ENCODE measurements around the gene DOCK3. TPM values are rescaled to one million over a fixed set of nuclear protein-coding genes. Genes with fewer than 3 reads are reported as not detected.

DOCK3 gene
- total and polyA plus RNA-seq, 2 donors (not counting 3 experiments of a cell fraction or from before 2014, with no cell fraction given), result 0.08 to 0.13 TPM

DNA sequence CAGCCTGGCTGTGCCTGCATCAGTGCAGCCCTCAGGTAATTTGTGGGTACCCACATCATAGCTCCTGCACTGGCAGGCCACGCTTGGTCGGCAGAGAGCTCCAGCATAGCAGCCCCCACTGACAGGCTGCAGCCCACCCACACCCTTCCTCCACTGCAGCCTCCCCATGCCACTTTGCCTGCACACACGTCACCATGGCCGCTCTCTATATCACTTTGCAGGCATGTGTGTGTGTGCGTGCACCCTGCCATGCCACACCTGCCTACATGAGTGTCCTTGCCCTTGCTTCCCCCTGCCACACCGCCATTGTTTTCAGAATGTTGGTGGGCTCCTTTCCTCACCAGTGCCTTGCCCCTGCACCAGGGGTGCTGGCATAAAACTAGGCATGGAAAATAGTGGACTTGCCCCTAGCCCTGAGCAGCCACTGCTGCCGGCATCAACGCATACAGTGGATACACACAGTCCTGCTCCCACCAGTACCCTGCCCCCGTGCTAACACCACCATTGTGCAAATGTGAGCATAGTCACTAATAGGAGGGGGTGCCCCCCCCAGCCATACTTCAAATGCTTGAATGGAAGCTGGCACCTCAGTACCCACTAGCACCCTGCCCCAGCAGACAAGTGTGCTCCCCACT is 431.6 kb downstream of the DOCK3 start:
- H3K9me1 ChIP-seq (replicated peaks; ENCODE audit: control insufficient read depth, extremely low read depth, insufficient read depth, low read length), result no peaks in the 10 kb centered on the region
- no TSS peak for BruUV-seq (replicated peaks)
- ChIA-PET POLR2A (no interaction called here), CTCF (no interaction called here)
- no peak overlapping the region for H3K4me3 ChIP-seq (replicated peaks in 1 of 3; ENCODE audit: insufficient read depth in 1 of 3, low read depth in 1 of 3, low read length in 3 of 3)
- FAIRE-seq (no peak), DNase-seq (ENCODE audit: low read depth, low spot score) (no peak)
- no peaks in the 10 kb centered on the region for H4K20me1 ChIP-seq (replicated peaks; ENCODE audit: control insufficient read depth, extremely low read depth, insufficient read depth, low read length)
- dilution Hi-C loops (cut with MboI; ENCODE audit: extremely low pct_ligation_motif_present, low sequenced_read_pairs) (no loop called here), intact Hi-C loops (cut with micrococcal nuclease) (no loop called here)
- no peak overlapping the region for H2AFZ ChIP-seq (ENCODE audit: low read depth, low read length)
- H3K4me1 ChIP-seq (ENCODE audit: control insufficient read depth, extremely low read depth, insufficient read depth, low read length), result no peaks in the 10 kb centered on the region
- H3K4me2 ChIP-seq (ENCODE audit: insufficient read depth, low read length), result no peak overlapping the region
- H3K27me3 ChIP-seq (ENCODE audit: control insufficient read depth in 2 of 2, insufficient read depth in 2 of 2, low read length in 2 of 2), result no peaks in the 10 kb centered on the region
- no peaks in the 10 kb centered on the region for H3K9me3 ChIP-seq (replicated peaks; ENCODE audit: control insufficient read depth, insufficient read depth, low read length)
- no peak for TF ChIP-seq POLR2AphosphoS5 (IDR thresholded peaks at IDR 0.05; ENCODE audit: insufficient read depth, low read depth, low read length)
- TF ChIP-seq GATA2 (IDR thresholded peaks at IDR 0.05; ENCODE audit: insufficient read depth, insufficient read length, low read depth, low read length), result no peak
- TF ChIP-seq, protein P1, sequence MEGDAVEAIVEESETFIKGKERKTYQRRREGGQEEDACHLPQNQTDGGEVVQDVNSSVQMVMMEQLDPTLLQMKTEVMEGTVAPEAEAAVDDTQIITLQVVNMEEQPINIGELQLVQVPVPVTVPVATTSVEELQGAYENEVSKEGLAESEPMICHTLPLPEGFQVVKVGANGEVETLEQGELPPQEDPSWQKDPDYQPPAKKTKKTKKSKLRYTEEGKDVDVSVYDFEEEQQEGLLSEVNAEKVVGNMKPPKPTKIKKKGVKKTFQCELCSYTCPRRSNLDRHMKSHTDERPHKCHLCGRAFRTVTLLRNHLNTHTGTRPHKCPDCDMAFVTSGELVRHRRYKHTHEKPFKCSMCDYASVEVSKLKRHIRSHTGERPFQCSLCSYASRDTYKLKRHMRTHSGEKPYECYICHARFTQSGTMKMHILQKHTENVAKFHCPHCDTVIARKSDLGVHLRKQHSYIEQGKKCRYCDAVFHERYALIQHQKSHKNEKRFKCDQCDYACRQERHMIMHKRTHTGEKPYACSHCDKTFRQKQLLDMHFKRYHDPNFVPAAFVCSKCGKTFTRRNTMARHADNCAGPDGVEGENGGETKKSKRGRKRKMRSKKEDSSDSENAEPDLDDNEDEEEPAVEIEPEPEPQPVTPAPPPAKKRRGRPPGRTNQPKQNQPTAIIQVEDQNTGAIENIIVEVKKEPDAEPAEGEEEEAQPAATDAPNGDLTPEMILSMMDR (IDR thresholded peaks at IDR 0.05; ENCODE audit: extremely low read depth in 1 of 2, insufficient read depth in 1 of 2, low read depth in 1 of 2, low read length in 2 of 2), result no peak
- TF ChIP-seq EZH2 (IDR thresholded peaks at IDR 0.05; ENCODE audit: borderline replicate concordance, low read depth, low read length, severe bottlenecking), result no peak
- H3K79me2 ChIP-seq (ENCODE audit: control insufficient read depth, insufficient read depth, low read length), result no peaks in the 10 kb centered on the region
- no peak overlapping the region for H3K27ac ChIP-seq (ENCODE audit: insufficient read depth, low read depth, low read length)
- H3K36me3 ChIP-seq (ENCODE audit: control insufficient read depth in 2 of 2, extremely low read depth in 1 of 2, insufficient read depth in 2 of 2, low read length in 2 of 2), result no peaks in the 10 kb centered on the region
- no peak overlapping the region for H3K9ac ChIP-seq (replicated peaks; ENCODE audit: extremely low read depth, insufficient read depth, low read length)

GRCh38 chr3:51110586-51110985 is 435.9 kb downstream of the DOCK3 start:
- H3K4me3 ChIP-seq (replicated peaks in 1 of 3; ENCODE audit: insufficient read depth in 1 of 3, low read depth in 1 of 3, low read length in 3 of 3), result no peak overlapping the region
- H3K4me1 ChIP-seq (ENCODE audit: control insufficient read depth, extremely low read depth, insufficient read depth, low read length), result no peaks in the 10 kb centered on the region
- no peaks in the 10 kb centered on the region for H3K9me3 ChIP-seq (replicated peaks; ENCODE audit: control insufficient read depth, insufficient read depth, low read length)
- H4K20me1 ChIP-seq (replicated peaks; ENCODE audit: control insufficient read depth, extremely low read depth, insufficient read depth, low read length), result no peaks in the 10 kb centered on the region
- TF ChIP-seq POLR2A (IDR thresholded peaks at IDR 0.05; ENCODE audit: low read depth, low read length) (no peak), POLR2AphosphoS5 (IDR thresholded peaks at IDR 0.05; ENCODE audit: insufficient read depth, low read depth, low read length) (no peak), GATA2 (IDR thresholded peaks at IDR 0.05; ENCODE audit: insufficient read depth, insufficient read length, low read depth, low read length) (no peak), MYC (IDR thresholded peaks at IDR 0.05; ENCODE audit: low read depth, low read length) (no peak), JUN (IDR thresholded peaks at IDR 0.05; ENCODE audit: borderline replicate concordance, insufficient read depth, insufficient read length, low read depth) (no peak), FOS (IDR thresholded peaks at IDR 0.05; ENCODE audit: borderline replicate concordance, insufficient read depth, low read length) (no peak), EZH2 (IDR thresholded peaks at IDR 0.05; ENCODE audit: borderline replicate concordance, low read depth, low read length, severe bottlenecking) (no peak)
- TF ChIP-seq, protein P1 (IDR thresholded peaks at IDR 0.05; ENCODE audit: extremely low read depth in 1 of 2, insufficient read depth in 1 of 2, low read depth in 1 of 2, low read length in 2 of 2), result no peak
- TF ChIP-seq, protein P2, sequence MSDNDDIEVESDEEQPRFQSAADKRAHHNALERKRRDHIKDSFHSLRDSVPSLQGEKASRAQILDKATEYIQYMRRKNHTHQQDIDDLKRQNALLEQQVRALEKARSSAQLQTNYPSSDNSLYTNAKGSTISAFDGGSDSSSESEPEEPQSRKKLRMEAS (IDR thresholded peaks at IDR 0.05; ENCODE audit: insufficient read depth, insufficient read length), result no peak
- no peaks in the 10 kb centered on the region for H3K9me1 ChIP-seq (replicated peaks; ENCODE audit: control insufficient read depth, extremely low read depth, insufficient read depth, low read length)
- no peaks in the 10 kb centered on the region for H3K79me2 ChIP-seq (ENCODE audit: control insufficient read depth, insufficient read depth, low read length)
- no peaks in the 10 kb centered on the region for H3K36me3 ChIP-seq (ENCODE audit: control insufficient read depth in 2 of 2, extremely low read depth in 1 of 2, insufficient read depth in 2 of 2, low read length in 2 of 2)
- no peak overlapping the region for H2AFZ ChIP-seq (ENCODE audit: low read depth, low read length)
- FAIRE-seq (no peak), DNase-seq (ENCODE audit: low read depth, low spot score) (no peak)
- ChIA-PET POLR2A (no interaction called here), CTCF (no interaction called here)
- intact Hi-C loops (cut with micrococcal nuclease) (no loop called here), dilution Hi-C loops (cut with MboI; ENCODE audit: extremely low pct_ligation_motif_present, low sequenced_read_pairs) (no loop called here)
- no peak overlapping the region for H3K4me2 ChIP-seq (ENCODE audit: insufficient read depth, low read length)
- no TSS peak for BruUV-seq (replicated peaks)
- H3K9ac ChIP-seq (replicated peaks; ENCODE audit: extremely low read depth, insufficient read depth, low read length), result no peak overlapping the region
- H3K27me3 ChIP-seq (ENCODE audit: control insufficient read depth in 2 of 2, insufficient read depth in 2 of 2, low read length in 2 of 2), result no peaks in the 10 kb centered on the region
- H3K27ac ChIP-seq (ENCODE audit: insufficient read depth, low read depth, low read length), result no peak overlapping the region

Data from endothelial cell of umbilical vein (primary cell).